ENCODE data around the gene PRDM15. TPM values are rescaled to one million over a fixed set of nuclear protein-coding genes. Genes with fewer than 3 reads are reported as not detected.

Gene PRDM15
- polyA plus RNA-seq, 1 donor (not counting 4 experiments of a cell fraction or from before 2014, with no cell fraction given), result 5.2 TPM

DNA sequence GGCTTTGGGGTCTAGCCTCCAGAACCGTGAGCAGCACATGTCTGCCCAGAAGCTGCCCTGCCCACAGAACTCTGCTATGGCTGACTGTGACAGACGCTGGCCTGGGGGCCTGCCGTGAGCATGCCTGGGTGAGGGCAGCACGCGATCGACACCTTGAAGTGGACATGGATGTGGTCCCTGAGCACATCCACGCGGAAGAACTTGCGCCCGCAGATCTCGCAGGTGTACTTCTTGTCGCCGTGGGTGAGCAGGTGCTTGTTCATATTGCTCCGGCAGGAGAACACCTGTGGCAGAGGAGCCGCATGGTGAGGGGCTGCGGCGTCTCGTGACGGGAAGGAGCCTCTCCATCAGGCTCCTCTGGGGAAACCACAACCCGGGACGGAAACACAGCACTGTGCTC is 56.0 kb downstream of the PRDM15 start:
- H3K27me3 ChIP-seq (ENCODE audit: control insufficient read depth, extremely low read depth, insufficient read depth, low read length), result no peaks in the 10 kb centered on the region
- no peaks in the 10 kb centered on the region for H3K4me1 ChIP-seq (ENCODE audit: control insufficient read depth, extremely low read depth, insufficient read depth, low read length)
- no peaks in the 10 kb centered on the region for H3K79me2 ChIP-seq (ENCODE audit: control insufficient read depth, insufficient read depth, low read length)
- no peaks in the 10 kb centered on the region for H3K9me3 ChIP-seq (ENCODE audit: control insufficient read depth, low read depth, low read length)
- H2AFZ ChIP-seq (ENCODE audit: control insufficient read depth, low read length), result no peak overlapping the region
- no peak for FAIRE-seq
- no peak overlapping the region for H3K4me3 ChIP-seq (ENCODE audit: control insufficient read depth in 2 of 3, extremely low read depth in 1 of 3, insufficient read depth in 2 of 3, low read depth in 1 of 3, low read length in 3 of 3)
- H3K36me3 ChIP-seq (ENCODE audit: control insufficient read depth in 2 of 2, extremely low read depth in 1 of 2, insufficient read depth in 2 of 2, low read length in 2 of 2), result peaks cover 8 to 14% of the 10 kb centered on the region in 2 experiments
- no peak overlapping the region for H3K4me2 ChIP-seq (ENCODE audit: control insufficient read depth, extremely low read depth, insufficient read depth, low read depth, low read length)
- dilution Hi-C loops (cut with MboI; ENCODE audit: extremely low pct_ligation_motif_present, low sequenced_read_pairs), result no loop called here
- H3K9me1 ChIP-seq (ENCODE audit: control insufficient read depth, extremely low read depth, insufficient read depth, low read length), result no peaks in the 10 kb centered on the region
- no peak for DNase-seq (ENCODE audit: low read depth, low spot score)
- no peak for TF ChIP-seq EZH2 (IDR thresholded peaks at IDR 0.05; ENCODE audit: low read length)
- TF ChIP-seq, protein P1, sequence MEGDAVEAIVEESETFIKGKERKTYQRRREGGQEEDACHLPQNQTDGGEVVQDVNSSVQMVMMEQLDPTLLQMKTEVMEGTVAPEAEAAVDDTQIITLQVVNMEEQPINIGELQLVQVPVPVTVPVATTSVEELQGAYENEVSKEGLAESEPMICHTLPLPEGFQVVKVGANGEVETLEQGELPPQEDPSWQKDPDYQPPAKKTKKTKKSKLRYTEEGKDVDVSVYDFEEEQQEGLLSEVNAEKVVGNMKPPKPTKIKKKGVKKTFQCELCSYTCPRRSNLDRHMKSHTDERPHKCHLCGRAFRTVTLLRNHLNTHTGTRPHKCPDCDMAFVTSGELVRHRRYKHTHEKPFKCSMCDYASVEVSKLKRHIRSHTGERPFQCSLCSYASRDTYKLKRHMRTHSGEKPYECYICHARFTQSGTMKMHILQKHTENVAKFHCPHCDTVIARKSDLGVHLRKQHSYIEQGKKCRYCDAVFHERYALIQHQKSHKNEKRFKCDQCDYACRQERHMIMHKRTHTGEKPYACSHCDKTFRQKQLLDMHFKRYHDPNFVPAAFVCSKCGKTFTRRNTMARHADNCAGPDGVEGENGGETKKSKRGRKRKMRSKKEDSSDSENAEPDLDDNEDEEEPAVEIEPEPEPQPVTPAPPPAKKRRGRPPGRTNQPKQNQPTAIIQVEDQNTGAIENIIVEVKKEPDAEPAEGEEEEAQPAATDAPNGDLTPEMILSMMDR (optimal IDR thresholded peaks at IDR 0.05 in 1 of 3, IDR thresholded peaks at IDR 0.05 in 1 of 3, conservative IDR thresholded peaks at IDR 0.05 in 1 of 3; ENCODE audit: extremely low read depth in 1 of 3, insufficient read depth in 2 of 3, low read length in 3 of 3), result no peak
- H3K27ac ChIP-seq (ENCODE audit: control insufficient read depth, insufficient read depth, low read length), result no peak overlapping the region
- no peaks in the 10 kb centered on the region for H4K20me1 ChIP-seq (ENCODE audit: control insufficient read depth, extremely low read depth, insufficient read depth, low read length)
- no peak overlapping the region for H3K9ac ChIP-seq (ENCODE audit: control insufficient read depth, extremely low read depth, insufficient read depth, low read length)

DNA sequence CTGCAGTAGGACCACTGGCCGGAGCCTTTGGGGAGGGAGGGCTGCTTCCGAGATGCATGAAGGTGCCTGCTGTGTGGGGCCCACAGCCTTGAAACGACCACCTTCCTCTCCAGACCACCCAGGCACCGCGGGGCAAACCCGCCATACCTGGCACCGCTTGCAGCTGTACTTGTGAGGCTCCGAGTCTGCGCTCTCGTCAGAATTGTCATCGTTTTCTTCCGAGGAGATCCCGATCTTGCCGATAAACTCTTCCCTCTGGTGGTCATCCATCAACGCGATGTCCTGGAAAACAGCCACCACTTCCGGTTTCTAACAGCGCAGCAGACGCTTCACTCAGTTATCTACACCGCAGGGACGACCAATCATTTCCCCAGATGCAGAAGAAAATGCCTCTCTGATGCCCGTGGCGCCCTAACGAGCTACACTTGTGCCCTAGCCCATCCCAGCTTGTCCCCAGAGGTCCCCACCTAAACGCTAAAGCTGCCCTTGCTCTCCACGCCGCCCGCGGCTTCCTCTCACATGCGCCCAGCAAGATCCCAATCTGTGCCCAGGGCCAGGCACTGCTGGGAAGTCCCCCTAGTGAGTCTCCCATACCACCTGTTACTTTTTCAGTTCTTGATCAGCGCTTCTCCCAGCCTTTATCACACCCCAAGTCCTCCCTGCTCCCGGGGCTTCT is 57.2 kb downstream of the PRDM15 start:
- no peak overlapping the region for H3K4me3 ChIP-seq (ENCODE audit: control insufficient read depth in 2 of 3, extremely low read depth in 1 of 3, insufficient read depth in 2 of 3, low read depth in 1 of 3, low read length in 3 of 3)
- H3K4me2 ChIP-seq (ENCODE audit: control insufficient read depth, extremely low read depth, insufficient read depth, low read depth, low read length), result no peak overlapping the region
- H3K79me2 ChIP-seq (ENCODE audit: control insufficient read depth, insufficient read depth, low read length), result no peaks in the 10 kb centered on the region
- no peaks in the 10 kb centered on the region for H3K9me1 ChIP-seq (ENCODE audit: control insufficient read depth, extremely low read depth, insufficient read depth, low read length)
- no peak for FAIRE-seq
- DNase-seq (ENCODE audit: low read depth, low spot score), result no peak
- no peaks in the 10 kb centered on the region for H4K20me1 ChIP-seq (ENCODE audit: control insufficient read depth, extremely low read depth, insufficient read depth, low read length)
- no peaks in the 10 kb centered on the region for H3K27me3 ChIP-seq (ENCODE audit: control insufficient read depth, extremely low read depth, insufficient read depth, low read length)
- no peaks in the 10 kb centered on the region for H3K9me3 ChIP-seq (ENCODE audit: control insufficient read depth, low read depth, low read length)
- H3K9ac ChIP-seq (ENCODE audit: control insufficient read depth, extremely low read depth, insufficient read depth, low read length), result no peak overlapping the region
- no peak for TF ChIP-seq EZH2 (IDR thresholded peaks at IDR 0.05; ENCODE audit: low read length)
- TF ChIP-seq, protein P1 (optimal IDR thresholded peaks at IDR 0.05 in 1 of 3, IDR thresholded peaks at IDR 0.05 in 1 of 3, conservative IDR thresholded peaks at IDR 0.05 in 1 of 3; ENCODE audit: extremely low read depth in 1 of 3, insufficient read depth in 2 of 3, low read length in 3 of 3), result no peak
- no peak overlapping the region for H3K27ac ChIP-seq (ENCODE audit: control insufficient read depth, insufficient read depth, low read length)
- dilution Hi-C loops (cut with MboI; ENCODE audit: extremely low pct_ligation_motif_present, low sequenced_read_pairs), result no loop called here
- no peaks in the 10 kb centered on the region for H3K4me1 ChIP-seq (ENCODE audit: control insufficient read depth, extremely low read depth, insufficient read depth, low read length)
- H2AFZ ChIP-seq (ENCODE audit: control insufficient read depth, low read length), result no peak overlapping the region
- H3K36me3 ChIP-seq (ENCODE audit: control insufficient read depth in 2 of 2, extremely low read depth in 1 of 2, insufficient read depth in 2 of 2, low read length in 2 of 2), result peaks cover 8 to 10% of the 10 kb centered on the region in 2 experiments
